Vagina (tissue), 2 donors: ENCODE measurements around the gene CALML5.

Source experiments
- CTCF ChIP-seq, 3 experiments: fragments of 450-650 bp in 2 of 3; fragments of 200-600 bp in 1 of 3; sonication (generic) in 1 of 3; IDR thresholded peaks; one replicate each; pipeline ENCODE4 v1.5.1; 2017 to 2019; ENCODE audit warnings: antibody characterized with exemption in 3 of 3, mild to moderate bottlenecking in 2 of 3, moderate library complexity in 2 of 3
- POLR2A ChIP-seq, 2 donors: fragments of 450-650 bp; IDR thresholded peaks; one replicate each; pipeline ENCODE4 v1.6.1; 2017; ENCODE audit warnings: antibody characterized with exemption in 2 of 2, mild to moderate bottlenecking in 2 of 2, moderate library complexity in 2 of 2

DNA sequence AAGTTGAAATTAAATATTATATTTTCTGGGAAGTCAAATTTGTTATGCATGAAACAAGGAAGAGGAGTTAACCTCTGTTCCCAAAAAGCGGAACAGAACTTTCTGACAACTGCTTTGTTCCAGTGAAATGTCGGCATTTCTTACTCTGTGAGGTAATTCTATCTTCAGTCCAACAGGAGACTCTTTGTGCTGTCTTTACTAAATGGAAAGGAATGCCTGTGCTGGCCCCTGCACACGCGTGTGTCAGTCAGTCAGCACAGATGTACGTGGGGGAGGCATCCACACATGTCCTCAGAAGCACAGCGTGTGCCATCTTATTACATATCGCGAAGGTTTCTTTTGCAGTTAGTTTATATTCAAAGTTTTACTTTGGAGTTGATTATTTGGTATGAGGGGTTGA lies 49.5 kb downstream of the CALML5 start:
- TF ChIP-seq POLR2A (IDR thresholded peaks at IDR 0.05) (no peak), CTCF (IDR thresholded peaks at IDR 0.05) (no peak)
